HG02970 (cell line): Measurements from ENCODE around the gene HDAC5.
"Not testable (repeated sequence)": the region's sequence is repeated elsewhere in the genome, so short reads cannot be mapped to it uniquely, and the experiment has no call there.

ENCODE experiments used
- ATAC-seq: cut with Tn5 transposase; IDR thresholded peaks from one replicate; pipeline ENCODE4 v1.9.1; 2021; ENCODE audit warnings: mild to moderate bottlenecking, moderate library complexity, moderate number of reproducible peaks; ENCODE audit not compliant: unreplicated experiment, low FRiP score

Gene HDAC5

GRCh38 chr17:44123356-44124117 is at the start of gene HDAC5:
TSS of gene HDAC5 (minus strand) at chr17:44123641. CDS start at chr17:44117515, 6,126 bp downstream.
- peak; percentile 88 for ATAC-seq

DNA sequence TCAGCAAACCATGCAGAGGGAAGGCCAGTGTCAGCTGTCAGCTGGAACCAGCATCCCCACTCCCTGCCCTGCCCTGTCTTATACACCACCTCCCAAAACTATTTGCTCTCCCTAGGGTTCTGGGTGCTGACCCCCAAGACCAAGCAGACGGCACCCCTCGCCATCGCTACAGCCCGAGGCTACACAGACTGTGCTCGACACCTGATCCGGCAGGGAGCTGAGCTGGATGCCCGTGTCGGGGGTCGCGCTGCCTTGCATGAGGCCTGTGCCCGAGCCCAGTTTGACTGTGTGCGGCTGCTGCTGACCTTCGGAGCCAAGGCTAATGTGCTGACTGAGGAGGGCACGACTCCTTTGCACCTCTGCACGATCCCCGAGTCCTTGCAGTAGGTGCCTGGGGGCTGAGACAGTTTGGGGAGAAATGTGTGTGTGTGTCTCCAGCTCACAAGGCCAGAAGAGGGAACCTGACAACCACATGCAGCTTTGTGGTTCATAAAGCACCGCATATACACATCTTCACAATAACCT is 48.6 kb upstream of the HDAC5 start:
- no peak for ATAC-seq

DNA sequence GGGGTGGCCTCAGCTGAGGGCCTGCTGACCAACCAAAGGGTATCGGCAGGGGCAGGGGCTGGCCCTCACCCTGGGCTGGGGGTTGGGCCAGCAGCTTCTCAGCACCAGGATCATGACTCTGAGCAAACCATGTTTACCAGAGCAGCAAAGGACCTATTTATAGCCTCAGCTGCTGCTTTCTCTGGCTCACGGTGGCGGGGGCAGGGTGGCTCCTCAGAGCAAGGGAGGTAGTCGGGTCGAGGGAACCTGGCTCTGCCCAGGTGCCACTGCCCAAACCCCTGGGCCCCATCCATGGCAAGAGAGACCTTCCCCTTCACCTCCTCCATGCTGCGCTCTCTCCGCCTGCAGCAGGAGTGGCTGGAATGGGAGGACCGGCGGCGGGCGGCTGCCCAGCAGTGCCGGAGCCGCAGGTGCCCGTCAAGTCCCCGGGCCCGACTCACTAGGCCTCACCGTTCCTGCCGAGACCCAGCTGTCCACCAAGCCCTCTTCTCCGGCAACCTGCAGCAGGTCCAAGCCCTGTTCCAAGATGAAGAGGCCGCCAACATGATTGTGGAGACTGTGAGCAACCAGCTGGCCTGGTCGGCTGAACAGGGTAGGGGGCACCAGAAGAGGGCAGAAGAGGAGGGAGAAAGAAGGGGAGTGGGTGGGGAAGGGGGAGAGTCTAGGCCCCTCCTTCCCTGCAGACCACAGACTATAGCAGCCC is 47.2 kb upstream of the HDAC5 start, which contains the start of gene ASB16:
ASB16 (plus strand) TSS at position 206 of the 703 bp plus-strand sequence; CDS start at position 292, 86 bp downstream.
- ATAC-seq, result no peak

DNA sequence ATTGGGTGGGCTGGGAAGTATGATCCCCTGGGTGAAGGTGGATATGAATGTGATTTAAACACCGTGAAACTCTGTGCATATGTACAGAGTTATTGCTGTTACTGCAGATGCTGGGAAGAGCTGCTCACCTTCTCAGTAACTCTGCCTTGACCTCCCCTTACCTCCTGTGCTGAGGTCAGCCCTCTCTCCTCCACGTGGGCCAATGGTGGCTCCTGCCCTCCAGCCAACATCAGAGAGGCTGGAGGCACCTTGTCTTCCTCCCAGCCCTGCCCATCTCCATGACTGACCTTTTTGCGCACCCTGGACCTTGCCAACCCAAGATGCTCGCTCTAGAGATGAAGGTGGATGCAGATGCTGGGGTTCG is 46.7 kb upstream of the HDAC5 start:
- no peak for ATAC-seq

DNA sequence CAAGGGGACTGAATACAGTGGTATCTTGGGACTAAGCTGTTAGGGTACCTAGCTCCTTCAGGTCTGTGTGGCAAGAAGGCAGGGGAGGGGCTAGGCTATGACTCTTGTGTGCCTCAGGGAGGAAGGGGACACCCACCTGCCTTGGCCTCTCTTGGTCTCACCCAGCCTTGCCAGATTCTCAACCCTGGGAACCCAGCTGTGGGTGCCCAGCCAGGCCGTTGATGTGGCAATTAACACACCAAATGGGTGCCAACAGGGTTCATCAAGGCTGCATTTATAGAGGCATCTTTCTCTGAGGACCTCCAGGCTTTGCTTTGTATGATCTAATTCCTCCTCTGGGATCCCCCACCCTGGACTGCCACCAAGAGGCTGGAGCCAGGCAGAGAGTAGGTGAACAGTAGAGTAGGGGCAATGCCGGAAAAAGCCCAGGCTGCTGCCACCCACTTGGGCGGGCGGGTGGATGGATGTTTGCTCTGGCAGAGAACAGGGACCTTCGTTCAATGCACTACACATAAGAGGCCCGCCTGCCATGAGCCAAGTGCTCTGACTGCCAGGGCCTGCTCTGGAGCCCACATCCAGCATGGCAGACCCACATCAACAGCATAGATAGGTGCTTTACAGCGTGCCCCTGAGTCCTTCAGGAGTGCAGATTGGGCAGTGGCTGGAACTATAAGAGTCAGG is 43.9 kb upstream of the HDAC5 start:
- ATAC-seq, result no peak

DNA sequence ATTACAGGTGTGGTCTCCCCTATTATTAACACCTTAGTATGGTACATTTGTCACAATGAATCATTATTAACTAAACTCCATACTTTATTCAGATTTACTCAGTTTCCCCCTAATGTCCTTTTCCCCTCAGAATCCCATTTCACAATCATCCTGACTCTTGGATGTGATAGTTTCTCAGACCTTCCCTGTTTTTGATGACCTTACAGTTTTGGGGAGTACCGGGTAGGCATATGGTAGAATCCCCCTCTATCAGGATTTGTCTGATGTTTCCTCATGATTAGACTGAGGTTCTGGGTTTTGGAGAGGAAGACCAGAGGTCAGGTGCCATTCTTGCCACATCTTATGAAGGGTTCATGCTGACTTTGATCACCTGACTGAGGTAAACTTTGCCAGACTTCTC is 41.0 kb upstream of the HDAC5 start:
- ATAC-seq, result no peak

GRCh38 chr17:44159519-44160210 is 36.2 kb upstream of the HDAC5 start:
- no peak for ATAC-seq

GRCh38 chr17:44155488-44155887 is 32.0 kb upstream of the HDAC5 start:
- no peak for ATAC-seq

GRCh38 chr17:44152875-44153274 is 29.4 kb upstream of the HDAC5 start:
- ATAC-seq, result no peak

DNA sequence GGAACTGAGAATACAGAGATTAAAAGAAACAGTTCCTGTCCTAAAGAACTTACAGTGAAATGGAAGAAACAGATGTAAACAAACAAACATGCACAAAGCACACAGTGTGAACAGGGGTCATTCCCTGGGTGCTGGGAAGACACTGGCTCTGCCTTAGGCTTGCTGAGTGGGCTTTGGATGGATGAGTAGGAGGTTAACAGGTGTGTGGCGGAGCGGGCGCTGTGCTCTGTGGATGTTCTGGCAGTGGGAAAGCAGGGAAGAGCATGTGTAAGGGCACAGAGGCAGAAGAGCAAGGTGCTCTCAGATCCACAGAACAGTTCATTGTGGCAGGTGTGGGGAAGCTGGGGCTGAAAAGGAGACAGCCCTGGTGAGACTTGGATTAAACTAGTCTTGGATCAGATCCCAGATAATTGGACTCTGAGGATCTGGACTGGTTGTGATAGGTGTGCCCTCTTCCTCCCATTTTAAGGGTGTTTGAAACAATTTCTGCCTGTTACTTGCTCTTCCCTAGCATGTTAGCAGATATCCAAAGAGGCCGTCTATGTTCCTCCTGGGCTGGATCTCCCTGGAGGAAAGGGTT is 26.4 kb upstream of the HDAC5 start:
- ATAC-seq, result no peak

DNA sequence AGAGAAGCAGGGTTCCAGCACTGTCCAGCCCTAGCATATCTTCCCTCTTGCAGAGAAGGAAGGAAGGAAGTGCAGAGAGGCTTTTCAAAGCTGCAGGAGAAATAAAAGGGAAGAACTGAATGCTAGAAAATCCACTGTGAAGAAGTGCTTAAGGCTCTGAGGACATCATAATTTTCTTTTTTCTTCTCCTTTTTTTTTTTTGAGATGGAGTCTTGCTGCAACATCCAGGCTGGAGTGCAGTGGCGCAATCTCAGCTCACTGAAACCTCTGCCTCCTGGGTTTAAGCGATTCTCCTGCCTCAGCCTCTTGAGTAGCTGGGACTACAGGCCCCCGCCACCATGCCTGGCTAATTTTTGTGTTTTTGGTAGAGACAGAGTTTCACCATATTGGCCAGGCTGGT is 25.6 kb upstream of the HDAC5 start:
- not testable (repeated sequence) for ATAC-seq

DNA sequence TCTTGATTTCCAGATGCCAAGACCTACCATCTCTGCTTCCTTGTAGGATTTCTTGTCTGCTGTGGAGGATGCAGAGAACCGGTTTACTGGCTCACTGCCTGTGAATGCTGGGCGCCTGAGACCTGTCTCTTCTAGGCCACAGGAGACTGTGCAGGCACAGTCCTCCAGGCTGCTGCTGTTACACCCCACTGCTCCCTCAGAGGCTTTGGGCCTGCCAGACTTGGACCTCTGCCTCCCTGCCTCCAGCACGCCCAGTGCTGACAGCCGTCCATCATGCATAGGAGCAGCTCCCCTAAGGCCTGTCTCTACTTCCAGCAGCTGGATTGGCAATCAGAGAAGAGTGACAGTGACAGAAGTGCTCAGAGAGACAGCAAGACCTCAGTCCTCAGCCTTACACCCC is 24.4 kb upstream of the HDAC5 start:
- no peak for ATAC-seq

DNA sequence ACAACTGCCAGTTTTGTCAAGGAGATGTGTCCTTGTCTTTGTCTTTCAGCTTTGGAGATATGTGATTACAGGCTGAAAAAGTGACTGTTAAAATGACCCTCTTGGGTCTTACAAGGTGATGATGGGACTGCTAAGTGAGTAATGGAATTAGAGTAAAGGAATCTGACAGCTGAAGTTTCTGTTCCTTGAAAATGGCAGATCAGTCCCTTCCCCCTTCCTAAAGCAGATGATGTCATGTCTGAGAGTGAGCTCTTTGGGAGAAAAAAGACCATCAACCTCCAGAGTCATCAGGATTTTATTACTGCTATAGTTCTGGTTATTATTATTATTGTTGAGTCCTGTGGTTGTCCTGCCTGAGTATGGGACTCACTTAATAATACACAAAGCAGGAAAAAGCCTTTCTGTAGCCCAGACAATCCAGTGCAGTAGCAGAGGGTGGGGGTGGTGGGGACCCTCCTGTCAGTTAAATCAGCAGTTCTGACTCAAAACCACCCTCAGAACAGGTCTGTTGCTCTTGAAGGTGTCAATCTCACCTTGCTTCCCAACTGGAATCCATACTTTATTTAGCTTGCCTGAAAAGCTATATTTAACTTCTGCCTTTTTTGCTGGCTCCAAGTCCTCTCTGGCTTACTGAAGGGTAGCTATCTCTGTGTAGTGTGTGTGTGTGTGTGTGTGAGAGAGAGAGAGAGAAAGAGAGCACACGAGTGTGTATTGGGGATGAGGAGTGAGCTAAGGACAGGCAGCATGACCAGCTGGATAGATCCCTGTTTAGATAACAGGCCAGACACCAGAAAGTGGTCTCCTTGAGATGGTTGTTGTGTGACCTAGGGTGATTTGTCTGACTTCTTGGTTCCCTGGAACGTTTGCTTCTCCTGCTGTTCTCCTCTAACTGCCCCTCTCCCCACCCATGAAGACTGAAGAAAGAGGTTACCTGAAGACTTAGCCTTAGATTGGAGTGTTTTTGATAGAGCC is 23.2 kb upstream of the HDAC5 start:
- ATAC-seq, result no peak

- no peak for ATAC-seq
Measured at GRCh38 chr17:44144966-44145739, 21.7 kb upstream of the HDAC5 start.

DNA sequence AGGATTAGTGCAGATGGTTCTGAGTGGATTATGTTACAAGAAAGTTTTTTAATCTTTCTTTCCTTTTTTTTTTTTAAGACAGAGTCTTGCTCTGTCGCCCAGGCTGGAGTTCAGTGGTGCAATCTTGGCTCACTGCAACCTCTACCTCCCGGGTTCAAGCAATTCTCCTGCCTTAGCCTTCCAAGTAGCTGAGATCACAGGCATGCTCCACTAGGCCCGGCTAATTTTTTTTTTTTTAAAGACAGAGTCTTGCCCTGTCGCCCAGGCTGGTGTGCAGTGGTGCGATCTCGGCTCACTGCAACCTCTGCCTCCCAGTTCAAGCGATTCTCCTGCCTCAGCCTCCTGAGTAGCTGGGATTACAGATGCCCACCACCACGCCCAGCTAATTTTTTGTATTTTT is 20.5 kb upstream of the HDAC5 start:
- ATAC-seq, result not testable (repeated sequence)

- ATAC-seq, result no peak
Measured at GRCh38 chr17:44137891-44138709, 14.7 kb upstream of the HDAC5 start.

- no peak for ATAC-seq
Measured at GRCh38 chr17:44134752-44135568, 11.5 kb upstream of the HDAC5 start.
